CD14-positive monocyte (primary cell): ENCODE results near the gene PXDC1. TPM values are rescaled to one million over a fixed set of nuclear protein-coding genes. Genes with fewer than 3 reads are reported as not detected.

ENCODE experiments used
- polyA plus RNA-seq, 3 donors: library from polyadenylated mRNA; depleted of rRNA in 1 of 3; unstranded in 2 of 3; stranded (reverse) in 1 of 3; fragments of 300-500 nt in 2 of 3; fragments of >200 nt in 1 of 3; fragmentation: Illumina TruSeq in 2 of 3; gene quantifications; 1 replicate in 2 of 3; 2 replicates in 1 of 3; pipeline ENCODE4 v1.2.3, GENCODE V29; 2012 to 2021
- small RNA-seq: library from RNA; depleted of rRNA; stranded (forward); fragments of <200 nt; gene quantifications from one replicate; pipeline ENCODE3, GENCODE V24; 2012; ENCODE audit warnings: low read depth; ENCODE audit not compliant: insufficient read length

The PXDC1 gene
- polyA plus RNA-seq, 3 donors = 0.48 to 0.92 (median 0.55) TPM

Small RNA genes within 50 kb of the gene (small RNA-seq; reads per million reads assigned to genes)
- gene AL033523.1 = not detected

Other genes starting within 250 kb of the PXDC1 start
- 1 to 10 TPM; 1.8 to 3.3 (median 3.0) TPM for gene FAM50B, start 97.7 kb upstream of the PXDC1 start, polyA plus RNA-seq